ENCODE data around the gene DLX1.

DNA sequence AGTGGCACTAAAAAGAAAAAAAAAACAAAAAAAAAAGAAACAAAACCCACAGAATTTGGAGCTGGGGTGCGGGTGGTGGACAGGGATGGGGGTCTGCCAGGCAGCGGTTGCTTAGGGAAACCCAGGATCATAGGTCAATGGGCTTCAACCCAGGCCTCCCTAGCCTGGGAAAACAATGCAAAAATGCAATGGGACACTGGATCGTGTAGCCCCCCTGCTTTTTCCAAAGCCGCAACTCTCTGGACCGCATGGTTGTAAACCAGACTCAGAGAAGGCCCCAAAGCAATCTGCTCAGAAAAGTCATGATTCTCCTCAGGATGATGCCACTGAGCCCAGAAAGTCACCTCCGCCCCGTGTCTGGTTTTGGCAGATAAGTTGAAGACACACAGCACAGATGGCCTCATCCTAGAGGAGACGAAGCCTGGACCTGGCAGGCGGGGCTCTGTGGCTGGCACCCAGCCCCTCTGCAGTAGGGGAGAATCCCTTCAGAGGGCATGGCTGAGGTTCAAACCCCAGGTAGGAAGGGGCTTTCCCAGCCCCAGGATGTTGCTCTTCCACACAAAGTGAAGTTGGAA lies 12.3 kb downstream of the DLX1 start:
- TF ChIP-seq, protein P1, sequence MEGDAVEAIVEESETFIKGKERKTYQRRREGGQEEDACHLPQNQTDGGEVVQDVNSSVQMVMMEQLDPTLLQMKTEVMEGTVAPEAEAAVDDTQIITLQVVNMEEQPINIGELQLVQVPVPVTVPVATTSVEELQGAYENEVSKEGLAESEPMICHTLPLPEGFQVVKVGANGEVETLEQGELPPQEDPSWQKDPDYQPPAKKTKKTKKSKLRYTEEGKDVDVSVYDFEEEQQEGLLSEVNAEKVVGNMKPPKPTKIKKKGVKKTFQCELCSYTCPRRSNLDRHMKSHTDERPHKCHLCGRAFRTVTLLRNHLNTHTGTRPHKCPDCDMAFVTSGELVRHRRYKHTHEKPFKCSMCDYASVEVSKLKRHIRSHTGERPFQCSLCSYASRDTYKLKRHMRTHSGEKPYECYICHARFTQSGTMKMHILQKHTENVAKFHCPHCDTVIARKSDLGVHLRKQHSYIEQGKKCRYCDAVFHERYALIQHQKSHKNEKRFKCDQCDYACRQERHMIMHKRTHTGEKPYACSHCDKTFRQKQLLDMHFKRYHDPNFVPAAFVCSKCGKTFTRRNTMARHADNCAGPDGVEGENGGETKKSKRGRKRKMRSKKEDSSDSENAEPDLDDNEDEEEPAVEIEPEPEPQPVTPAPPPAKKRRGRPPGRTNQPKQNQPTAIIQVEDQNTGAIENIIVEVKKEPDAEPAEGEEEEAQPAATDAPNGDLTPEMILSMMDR (IDR thresholded peaks at IDR 0.05), result no peak
- no peak for TF ChIP-seq POLR2A (IDR thresholded peaks at IDR 0.05)

Data from heart left ventricle (tissue), 13 donors.